GM12878 (cell line): ENCODE data around the gene UBASH3A. TPM values are rescaled to one million over a fixed set of nuclear protein-coding genes. Genes with fewer than 3 reads are reported as not detected.
A peak's percentile ranks its signal among the peaks of the same experiment; 100 is the strongest.

Experiments
- ATF7 ChIP-seq: fragments of 450-650 bp; IDR thresholded peaks from 2 replicates; pipeline ENCODE4 v1.6.1; 2016; ENCODE audit warnings: low read depth, mild to moderate bottlenecking
- BMI1 ChIP-seq: fragments of 450-650 bp; IDR thresholded peaks from 2 replicates; pipeline ENCODE4 v1.6.1; 2016; ENCODE audit warnings: mild to moderate bottlenecking, moderate library complexity, borderline replicate concordance
- DPF2 ChIP-seq: fragments of 450-650 bp; IDR thresholded peaks from 2 replicates; pipeline ENCODE4 v1.6.1; 2017; ENCODE audit warnings: mild to moderate bottlenecking
- EZH2 ChIP-seq: IDR thresholded peaks from 2 replicates; pipeline ENCODE4 v1.6.1; 2012; ENCODE audit warnings: low read depth, mild to moderate bottlenecking, control low read depth, inconsistent platforms, low read length, borderline replicate concordance; ENCODE audit not compliant: control insufficient read depth
- HDAC2 ChIP-seq: fragments of 200-600 bp; sonication (generic); IDR thresholded peaks from 2 replicates; pipeline ENCODE4 v1.6.1; 2017
- IKZF1 ChIP-seq: fragments of 450-650 bp; conservative IDR thresholded peaks from 2 replicates; pipeline ENCODE4 v1.6.1; 2017; ENCODE audit warnings: antibody characterized with exemption, mild to moderate bottlenecking
- IRF4 ChIP-seq: IDR thresholded peaks from 2 replicates; pipeline ENCODE4 v1.6.1; 2011; ENCODE audit warnings: low read depth, low read length
- MXI1 ChIP-seq: fragments of 150-350 bp; IDR thresholded peaks from 2 replicates; pipeline ENCODE4 v1.6.1; 2011; ENCODE audit warnings: low read depth, mild to moderate bottlenecking, inconsistent platforms, low read length, improper control_type of control experiment
- PAX8 ChIP-seq: fragments of 450-650 bp; IDR thresholded peaks from 2 replicates; pipeline ENCODE4 v1.6.1; 2017; ENCODE audit warnings: mild to moderate bottlenecking, moderate library complexity
- POLR2AphosphoS5 ChIP-seq: IDR thresholded peaks from 2 replicates; pipeline ENCODE4 v1.6.1; 2011; ENCODE audit warnings: mild to moderate bottlenecking, low read length, inconsistent platforms
- RELA ChIP-seq: fragments of 450-650 bp; IDR thresholded peaks from 2 replicates; pipeline ENCODE4 v1.8.0; 2014; ENCODE audit warnings: borderline replicate concordance; ENCODE audit not compliant: partially characterized antibody
- SIN3A ChIP-seq: IDR thresholded peaks from 2 replicates; pipeline ENCODE4 v1.6.1; 2012; ENCODE audit warnings: low read depth, low read length, improper control_type of control experiment
- TCF3 ChIP-seq: IDR thresholded peaks from 2 replicates; pipeline ENCODE4 v1.6.1; 2012; ENCODE audit warnings: low read depth, mild to moderate bottlenecking, low read length, borderline replicate concordance; ENCODE audit not compliant: insufficient read depth
- TCF7 ChIP-seq: IDR thresholded peaks from 2 replicates; pipeline ENCODE4 v1.6.1; 2014; ENCODE audit warnings: antibody characterized with exemption, borderline replicate concordance
- ZNF274 ChIP-seq: IDR thresholded peaks from one replicate; pipeline ENCODE4 v1.8.0; 2011; ENCODE audit not compliant: insufficient read length, insufficient read depth
- polyA plus RNA-seq, 11 experiments: library from polyadenylated mRNA; depleted of rRNA in 4 of 11; unstranded in 6 of 11; stranded (reverse) in 5 of 11; fragments of >200 nt; fragmentation: Nextera tagmentation in 4 of 11; fragmentation: Illumina TruSeq in 1 of 11; extraction: Ambion mirVana in 4 of 11; extraction: Trizol in 1 of 11; gene quantifications; 1 replicate in 1 of 11; 2 replicates in 10 of 11; pipeline versions ENCODE4 v1.2.1 to v1.2.3, GENCODE V29; 2011 to 2016; ENCODE audit warnings: inconsistent platforms in 2 of 11, missing spikeins in 2 of 11, low read depth in 1 of 11
- total RNA-seq, 4 experiments: library from RNA; depleted of rRNA in 3 of 4; stranded (reverse); fragments of >200 nt in 3 of 4; fragmentation: Illumina TruSeq in 1 of 4; extraction: Trizol in 1 of 4; gene quantifications; 2 replicates each; pipeline versions ENCODE4 v1.2.1 to v1.2.3, GENCODE V29; 2013 to 2021
- TF ChIP-seq, protein P1 (sequence below): IDR thresholded peaks from 2 replicates; pipeline ENCODE4 v1.6.1; 2012; ENCODE audit warnings: mild to moderate bottlenecking, low read depth, low read length
- TF ChIP-seq, protein P2 (sequence below): fragments of 450-650 bp; IDR thresholded peaks from 2 replicates; pipeline ENCODE4 v1.6.1; 2016; ENCODE audit warnings: mild to moderate bottlenecking
- TF ChIP-seq, protein P3 (sequence below): fragments of 450-650 bp; IDR thresholded peaks from 2 replicates; pipeline ENCODE4 v1.6.1; 2018; ENCODE audit warnings: mild to moderate bottlenecking, low read depth, moderate library complexity; ENCODE audit not compliant: partially characterized antibody
- TF ChIP-seq, protein P4 (sequence below): fragments of 450-650 bp; IDR thresholded peaks from 2 replicates; pipeline ENCODE4 v1.6.1; 2017; ENCODE audit warnings: mild to moderate bottlenecking, low read depth, inconsistent platforms; ENCODE audit not compliant: poor library complexity, severe bottlenecking

The UBASH3A gene
- total and polyA plus RNA-seq, 10 of the 15 experiments (the other 5 are each of a cell fraction or from before 2014, with no cell fraction given), result 0.04 to 0.39 (median 0.23) TPM; not detected in 1

DNA sequence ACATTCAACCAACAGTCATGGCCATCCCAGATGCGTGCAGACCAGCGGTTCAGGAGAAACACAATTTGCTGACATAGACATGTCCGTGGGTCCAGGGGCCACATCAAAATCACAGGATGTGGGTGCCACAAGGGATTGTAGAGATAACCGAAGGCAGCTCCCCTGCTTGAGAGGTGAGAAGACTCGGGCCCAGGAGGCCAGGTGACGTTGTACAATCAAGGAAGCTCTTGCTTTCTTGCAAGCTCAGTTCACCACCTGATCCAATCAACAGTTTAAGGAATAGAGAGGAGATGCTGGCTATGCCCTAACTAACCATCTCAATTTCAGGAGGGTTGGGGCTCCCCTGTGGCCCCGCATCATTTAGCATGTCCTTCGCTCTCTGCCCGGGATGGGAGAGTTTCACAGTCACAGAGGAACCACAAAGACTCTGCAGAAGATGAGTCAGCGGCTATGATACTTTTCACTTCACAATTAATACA is 19.5 kb downstream of the UBASH3A start (continued):
- TF ChIP-seq, protein P1, sequence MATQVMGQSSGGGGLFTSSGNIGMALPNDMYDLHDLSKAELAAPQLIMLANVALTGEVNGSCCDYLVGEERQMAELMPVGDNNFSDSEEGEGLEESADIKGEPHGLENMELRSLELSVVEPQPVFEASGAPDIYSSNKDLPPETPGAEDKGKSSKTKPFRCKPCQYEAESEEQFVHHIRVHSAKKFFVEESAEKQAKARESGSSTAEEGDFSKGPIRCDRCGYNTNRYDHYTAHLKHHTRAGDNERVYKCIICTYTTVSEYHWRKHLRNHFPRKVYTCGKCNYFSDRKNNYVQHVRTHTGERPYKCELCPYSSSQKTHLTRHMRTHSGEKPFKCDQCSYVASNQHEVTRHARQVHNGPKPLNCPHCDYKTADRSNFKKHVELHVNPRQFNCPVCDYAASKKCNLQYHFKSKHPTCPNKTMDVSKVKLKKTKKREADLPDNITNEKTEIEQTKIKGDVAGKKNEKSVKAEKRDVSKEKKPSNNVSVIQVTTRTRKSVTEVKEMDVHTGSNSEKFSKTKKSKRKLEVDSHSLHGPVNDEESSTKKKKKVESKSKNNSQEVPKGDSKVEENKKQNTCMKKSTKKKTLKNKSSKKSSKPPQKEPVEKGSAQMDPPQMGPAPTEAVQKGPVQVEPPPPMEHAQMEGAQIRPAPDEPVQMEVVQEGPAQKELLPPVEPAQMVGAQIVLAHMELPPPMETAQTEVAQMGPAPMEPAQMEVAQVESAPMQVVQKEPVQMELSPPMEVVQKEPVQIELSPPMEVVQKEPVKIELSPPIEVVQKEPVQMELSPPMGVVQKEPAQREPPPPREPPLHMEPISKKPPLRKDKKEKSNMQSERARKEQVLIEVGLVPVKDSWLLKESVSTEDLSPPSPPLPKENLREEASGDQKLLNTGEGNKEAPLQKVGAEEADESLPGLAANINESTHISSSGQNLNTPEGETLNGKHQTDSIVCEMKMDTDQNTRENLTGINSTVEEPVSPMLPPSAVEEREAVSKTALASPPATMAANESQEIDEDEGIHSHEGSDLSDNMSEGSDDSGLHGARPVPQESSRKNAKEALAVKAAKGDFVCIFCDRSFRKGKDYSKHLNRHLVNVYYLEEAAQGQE, result no peak
- TF ChIP-seq MXI1 (peak; percentile 24; the same call in 1 of the 2 replicates), BMI1 (no peak), RELA (peak; percentile 32), PAX8 (no peak), IRF4 (no peak), ZNF274 (no peak), EZH2 (no peak), ATF7 (peak; percentile 82), SIN3A (no peak), HDAC2 (no peak), TCF7 (peak; percentile 23; the same call in 1 of the 2 replicates), POLR2AphosphoS5 (peak; percentile 79), DPF2 (peak; percentile 73; the same call in 1 of the 2 replicates), IKZF1 (peak; percentile 80), TCF3 (no peak)
- TF ChIP-seq, protein P2, sequence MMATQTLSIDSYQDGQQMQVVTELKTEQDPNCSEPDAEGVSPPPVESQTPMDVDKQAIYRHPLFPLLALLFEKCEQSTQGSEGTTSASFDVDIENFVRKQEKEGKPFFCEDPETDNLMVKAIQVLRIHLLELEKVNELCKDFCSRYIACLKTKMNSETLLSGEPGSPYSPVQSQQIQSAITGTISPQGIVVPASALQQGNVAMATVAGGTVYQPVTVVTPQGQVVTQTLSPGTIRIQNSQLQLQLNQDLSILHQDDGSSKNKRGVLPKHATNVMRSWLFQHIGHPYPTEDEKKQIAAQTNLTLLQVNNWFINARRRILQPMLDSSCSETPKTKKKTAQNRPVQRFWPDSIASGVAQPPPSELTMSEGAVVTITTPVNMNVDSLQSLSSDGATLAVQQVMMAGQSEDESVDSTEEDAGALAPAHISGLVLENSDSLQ, result peak; percentile 9; the same call in 1 of the 2 replicates
- TF ChIP-seq, protein P3, sequence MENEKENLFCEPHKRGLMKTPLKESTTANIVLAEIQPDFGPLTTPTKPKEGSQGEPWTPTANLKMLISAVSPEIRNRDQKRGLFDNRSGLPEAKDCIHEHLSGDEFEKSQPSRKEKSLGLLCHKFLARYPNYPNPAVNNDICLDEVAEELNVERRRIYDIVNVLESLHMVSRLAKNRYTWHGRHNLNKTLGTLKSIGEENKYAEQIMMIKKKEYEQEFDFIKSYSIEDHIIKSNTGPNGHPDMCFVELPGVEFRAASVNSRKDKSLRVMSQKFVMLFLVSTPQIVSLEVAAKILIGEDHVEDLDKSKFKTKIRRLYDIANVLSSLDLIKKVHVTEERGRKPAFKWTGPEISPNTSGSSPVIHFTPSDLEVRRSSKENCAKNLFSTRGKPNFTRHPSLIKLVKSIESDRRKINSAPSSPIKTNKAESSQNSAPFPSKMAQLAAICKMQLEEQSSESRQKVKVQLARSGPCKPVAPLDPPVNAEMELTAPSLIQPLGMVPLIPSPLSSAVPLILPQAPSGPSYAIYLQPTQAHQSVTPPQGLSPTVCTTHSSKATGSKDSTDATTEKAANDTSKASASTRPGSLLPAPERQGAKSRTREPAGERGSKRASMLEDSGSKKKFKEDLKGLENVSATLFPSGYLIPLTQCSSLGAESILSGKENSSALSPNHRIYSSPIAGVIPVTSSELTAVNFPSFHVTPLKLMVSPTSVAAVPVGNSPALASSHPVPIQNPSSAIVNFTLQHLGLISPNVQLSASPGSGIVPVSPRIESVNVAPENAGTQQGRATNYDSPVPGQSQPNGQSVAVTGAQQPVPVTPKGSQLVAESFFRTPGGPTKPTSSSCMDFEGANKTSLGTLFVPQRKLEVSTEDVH, result no peak
- TF ChIP-seq, protein P4, sequence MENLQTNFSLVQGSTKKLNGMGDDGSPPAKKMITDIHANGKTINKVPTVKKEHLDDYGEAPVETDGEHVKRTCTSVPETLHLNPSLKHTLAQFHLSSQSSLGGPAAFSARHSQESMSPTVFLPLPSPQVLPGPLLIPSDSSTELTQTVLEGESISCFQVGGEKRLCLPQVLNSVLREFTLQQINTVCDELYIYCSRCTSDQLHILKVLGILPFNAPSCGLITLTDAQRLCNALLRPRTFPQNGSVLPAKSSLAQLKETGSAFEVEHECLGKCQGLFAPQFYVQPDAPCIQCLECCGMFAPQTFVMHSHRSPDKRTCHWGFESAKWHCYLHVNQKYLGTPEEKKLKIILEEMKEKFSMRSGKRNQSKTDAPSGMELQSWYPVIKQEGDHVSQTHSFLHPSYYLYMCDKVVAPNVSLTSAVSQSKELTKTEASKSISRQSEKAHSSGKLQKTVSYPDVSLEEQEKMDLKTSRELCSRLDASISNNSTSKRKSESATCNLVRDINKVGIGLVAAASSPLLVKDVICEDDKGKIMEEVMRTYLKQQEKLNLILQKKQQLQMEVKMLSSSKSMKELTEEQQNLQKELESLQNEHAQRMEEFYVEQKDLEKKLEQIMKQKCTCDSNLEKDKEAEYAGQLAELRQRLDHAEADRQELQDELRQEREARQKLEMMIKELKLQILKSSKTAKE, result no peak
